Ovary (tissue), 9 donors: ENCODE measurements around the gene CC2D1A. TPM values are rescaled to one million over a fixed set of nuclear protein-coding genes. Genes with fewer than 3 reads are reported as not detected.

Experiments used
- DNase-seq, 5 donors: peaks; one replicate each; pipeline ENCODE4 v3.0.0-alpha.2; 2019 to 2020
- H3K27ac ChIP-seq, 2 donors: fragments of 200-600 bp; one replicate each; pipeline versions ENCODE4 v1.5.1 to v1.8.0; 2019 to 2022
- H3K27me3 ChIP-seq: fragments of 200-600 bp; one replicate; pipeline ENCODE4 v1.8.0; 2022
- H3K36me3 ChIP-seq: fragments of 200-600 bp; sonication (generic); one replicate; pipeline ENCODE4 v1.5.1; 2019
- H3K4me1 ChIP-seq: one replicate; pipeline ENCODE4 v1.8.1; 2013; ENCODE audit warnings: mild to moderate bottlenecking, moderate library complexity; ENCODE audit not compliant: insufficient read depth
- H3K4me3 ChIP-seq: fragments of 200-600 bp; sonication (generic); one replicate; pipeline ENCODE4 v1.5.1; 2017
- H3K9me3 ChIP-seq, 2 donors: fragments of 200-600 bp in 1 of 2; sonication (generic) in 1 of 2; one replicate each; pipeline versions ENCODE4 v1.5.1 to v1.8.1; 2013 to 2019; ENCODE audit warnings: mild to moderate bottlenecking in 1 of 2, moderate library complexity in 1 of 2
- CTCF ChIP-seq, 3 donors: fragments of 450-650 bp in 2 of 3; fragments of 200-600 bp in 1 of 3; IDR thresholded peaks; one replicate each; pipeline versions ENCODE4 v1.5.1 to v1.8.0; 2016 to 2022; ENCODE audit warnings: antibody characterized with exemption in 3 of 3, mild to moderate bottlenecking in 1 of 3
- EP300 ChIP-seq: sonication (generic); formaldehyde crosslinking; IDR thresholded peaks from one replicate; pipeline ENCODE4 v1.6.1; 2017; ENCODE audit warnings: antibody characterized with exemption
- POLR2A ChIP-seq: fragments of 450-650 bp; IDR thresholded peaks from one replicate; pipeline ENCODE4 v1.6.1; 2017; ENCODE audit warnings: antibody characterized with exemption, mild to moderate bottlenecking, moderate library complexity
- WGBS, 3 donors: extraction: QIAGEN DNeasy Blood & Tissue Kit in 1 of 3; methylation state at CpG; one replicate each; pipeline versions ENCODE4 v1.1.5 to v1.1.7; 2013 to 2017; 5-methylcytosine and 5-hydroxymethylcytosine counted together
- intact Hi-C, 4 donors: fragments of 100-400 bp; cut with DNase I; formaldehyde crosslinking; loops; one replicate each; pipeline versions ENCODE4 v1.11.0 to v1.15.1; 2022 to 2023
- microRNA counts: library from miRNA; unstranded; fragments of <30 nt; microRNA quantifications from one replicate; lab custom pipeline; 2016
- microRNA-seq, 3 donors: library from miRNA; unstranded; fragments of <30 nt; microRNA quantifications; one replicate each; pipeline versions ENCODE4 to v1.2.0, GENCODE V29; 2019 to 2020
- polyA plus RNA-seq, 2 donors: library from polyadenylated mRNA; stranded (reverse); fragments of 200-250 nt in 1 of 2; fragments of 350-450 nt in 1 of 2; fragmentation: Illumina TruSeq in 1 of 2; extraction: RNeasy Lipid Tissue Mini Kit (QIAGEN cat#74804) in 1 of 2; gene quantifications; one replicate each; pipeline ENCODE4 v1.2.3, GENCODE V29; 2013 to 2014
- small RNA-seq: library from RNA; depleted of rRNA; stranded (forward); fragments of <200 nt; gene quantifications from one replicate; pipeline ENCODE3, GENCODE V24; 2016
- total RNA-seq, 7 donors: library from RNA; depleted of rRNA in 2 of 7; stranded (reverse); fragments of >200 nt in 2 of 7; fragmentation: NEBNext Ultra II Directional in 3 of 7; extraction: Animal tissue kit (Norgen Biotek cat#: 25700) in 3 of 7; gene quantifications; one replicate each; pipeline versions ENCODE4 v1.1.0 to v1.2.4, GENCODE V29; 2016 to 2023
- donor health status: DM: no; HTN: no; CAD: no; lungs with moderate emphysema.
- donor health status: DM: no; HTN: no; CAD: no.
- donor health status: Bipolar disorder and iron deficiency.
- donor health status: DM: yes; HTN: yes; CAD: no.
- donor health status: DM: no; HTN: no; CAD: no.
- donor health status: DM: yes; HTN: yes; CAD: no.

CC2D1A gene
- total and polyA plus RNA-seq, 9 donors: 13.1 to 38.1 (median 29.6) TPM

- Histone ChIP-seq H3K9me3 (no peaks in the 10 kb centered on the region), H3K27ac (peak overlapping the region; percentile 62 to 75), H3K4me3 (peak overlapping the region; percentile 55), H3K36me3 (no peaks in the 10 kb centered on the region), H3K27me3 (no peaks in the 10 kb centered on the region), H3K4me1 (peaks cover 5% of the 10 kb centered on the region)
- peak; percentile 86 to 90 (median 86) for DNase-seq
- TF ChIP-seq EP300: no peak
- no peak for TF ChIP-seq CTCF (IDR thresholded peaks at IDR 0.05)
- no peak for TF ChIP-seq POLR2A
- intact Hi-C loops: no loop called here
- 3 to 5% (median 5%) methylated on average over 45 to 74 of the region's 74 CpGs for WGBS, 3 donors
These were observed 72.6 kb downstream of the CC2D1A start for GRCh38 chr19:13978351-13979243.

- H3K9me3 ChIP-seq: no peaks in the 10 kb centered on the region
- H3K4me3 ChIP-seq: peak overlapping the region; percentile 55
- intact Hi-C loops: no loop called here
- H3K4me1 ChIP-seq: peaks cover 5% of the 10 kb centered on the region
- no peaks in the 10 kb centered on the region for H3K36me3 ChIP-seq
- peak overlapping the region; percentile 62 to 75 for H3K27ac ChIP-seq
- WGBS, 3 donors: 12 to 13% (median 12%) methylated on average over 12 of the region's 12 CpGs
- no peak for TF ChIP-seq POLR2A
- no peak for TF ChIP-seq CTCF (IDR thresholded peaks at IDR 0.05)
- TF ChIP-seq EP300: no peak
- no peaks in the 10 kb centered on the region for H3K27me3 ChIP-seq
- peak in 2 of 5 donors; percentile 44 to 55 for DNase-seq
These were observed 73.2 kb downstream of the CC2D1A start for GRCh38 chr19:13979244-13979615.

GRCh38 chr19:13979686-13980085 lies 73.7 kb downstream of the CC2D1A start:
- Histone ChIP-seq H3K4me1 (peaks cover 5% of the 10 kb centered on the region), H3K27me3 (no peaks in the 10 kb centered on the region), H3K27ac (no peak overlapping the region), H3K4me3 (no peak overlapping the region), H3K9me3 (no peaks in the 10 kb centered on the region), H3K36me3 (no peaks in the 10 kb centered on the region)
- WGBS, 3 donors: 74 to 80% (median 78%) methylated on average over 12 of the region's 12 CpGs
- DNase-seq: peak in 1 of 5 donors; percentile 39
- intact Hi-C loops: no loop called here
- no peak for TF ChIP-seq POLR2A
- TF ChIP-seq CTCF (IDR thresholded peaks at IDR 0.05): no peak
- TF ChIP-seq EP300: no peak

- TF ChIP-seq POLR2A (no peak), CTCF (IDR thresholded peaks at IDR 0.05) (no peak)
- Histone ChIP-seq H3K27ac (no peak overlapping the region), H3K4me3 (no peak overlapping the region), H3K4me1 (peaks cover 5% of the 10 kb centered on the region), H3K27me3 (no peaks in the 10 kb centered on the region), H3K36me3 (no peaks in the 10 kb centered on the region), H3K9me3 (no peaks in the 10 kb centered on the region)
- WGBS, 3 donors: 90 to 96% (median 92%) methylated on average over 12 to 15 of the region's 15 CpGs
- DNase-seq: no peak
- intact Hi-C loops: no loop called here
These were observed 74.3 kb downstream of the CC2D1A start for GRCh38 chr19:13980340-13980739.

MicroRNAs encoded within 50 kb of the gene (microRNA counts, 767-probe panel; counts per million panel counts)
- 2,285 counts per million, percentile 82 among the panel's probes with 10 or more counts for microRNA hsa-miR-181c-5p (lab: Ali Mortazavi, UCI)

Small RNAs within 50 kb of the gene (microRNA-seq; reads per million reads assigned to microRNA genes)
- 198 to 847 (median 514) reads per million in 3 donors for gene MIR181C
- gene MIR181D: 81.8 to 298 (median 180) reads per million in 3 donors

Small RNAs within 50 kb of the gene (small RNA-seq; reads per million reads assigned to genes)
- gene MIR181C (27.3 reads per million, percentile 88 among the genes with 10 or more reads in this experiment), gene MIR181D (47.7 reads per million, percentile 89 among the genes with 10 or more reads in this experiment)

Other genes with a start within 250 kb of the CC2D1A start
- gene MRI1, start 141.7 kb upstream of the CC2D1A start, total RNA-seq: 10 to 100 TPM; 27.5 to 52.6 (median 43.1) TPM
- gene MRI1, start 141.7 kb upstream of the CC2D1A start, polyA plus RNA-seq: 10 to 100 TPM; 13.9 to 34.2 TPM
- gene C19orf53, start 131.7 kb upstream of the CC2D1A start, total RNA-seq: 100 to 1,000 TPM in 2 of 7 donors, 10 to 100 TPM in 5; 76.4 to 298 (median 91.3) TPM
- 100 to 1,000 TPM in 1 of 2 donors, 10 to 100 TPM in 1; 62.5 to 156 TPM for gene C19orf53, start 131.7 kb upstream of the CC2D1A start, polyA plus RNA-seq
- gene ZSWIM4, start 110.8 kb upstream of the CC2D1A start, total RNA-seq: 1 to 10 TPM; 2.6 to 7.9 (median 4.6) TPM
- gene ZSWIM4, start 110.8 kb upstream of the CC2D1A start, polyA plus RNA-seq: 1 to 10 TPM; 1.2 to 3.8 TPM
- gene NANOS3, start 29.1 kb upstream of the CC2D1A start, total RNA-seq: 1 to 10 TPM in 3 of 7 donors, under 1 TPM in 1, not detected in 3; 0.98 to 2.4 (median 1.3) TPM
- under 1 TPM in 1 of 2 donors, not detected in 1; 0.30 TPM for gene NANOS3, start 29.1 kb upstream of the CC2D1A start, polyA plus RNA-seq
- 1 to 10 TPM; 1.3 to 3.7 (median 2.3) TPM for gene BRME1, start 84 bp upstream of the CC2D1A start, total RNA-seq
- gene BRME1, start 84 bp upstream of the CC2D1A start, polyA plus RNA-seq: 1 to 10 TPM in 1 of 2 donors, under 1 TPM in 1; 0.57 to 2.8 TPM
- gene PODNL1, start 32.2 kb downstream of the CC2D1A start, total RNA-seq: 1 to 10 TPM in 5 of 7 donors, under 1 TPM in 2; 0.48 to 3.8 (median 1.4) TPM
- gene PODNL1, start 32.2 kb downstream of the CC2D1A start, polyA plus RNA-seq: 1 to 10 TPM in 1 of 2 donors, under 1 TPM in 1; 0.63 to 3.7 TPM
- gene DCAF15, start 46.3 kb downstream of the CC2D1A start, total RNA-seq: 10 to 100 TPM; 11.1 to 28.0 (median 23.4) TPM
- gene DCAF15, start 46.3 kb downstream of the CC2D1A start, polyA plus RNA-seq: 10 to 100 TPM in 1 of 2 donors, 1 to 10 TPM in 1; 5.0 to 29.1 TPM
- gene RFX1, start 100.1 kb downstream of the CC2D1A start, total RNA-seq: 10 to 100 TPM in 5 of 7 donors, 1 to 10 TPM in 2; 2.4 to 16.1 (median 14.7) TPM
- gene RFX1, start 100.1 kb downstream of the CC2D1A start, polyA plus RNA-seq: 1 to 10 TPM; 1.2 to 7.6 TPM
- not detected for gene RLN3, start 121.9 kb downstream of the CC2D1A start, total RNA-seq
- gene RLN3, start 121.9 kb downstream of the CC2D1A start, polyA plus RNA-seq: not detected
- gene IL27RA, start 125.6 kb downstream of the CC2D1A start, total RNA-seq: 1 to 10 TPM in 5 of 7 donors, under 1 TPM in 2; 0.48 to 4.3 (median 1.8) TPM
- 1 to 10 TPM; 2.1 to 2.4 TPM for gene IL27RA, start 125.6 kb downstream of the CC2D1A start, polyA plus RNA-seq
- gene PALM3, start 155.9 kb downstream of the CC2D1A start, total RNA-seq: 1 to 10 TPM in 1 of 7 donors, under 1 TPM in 4, not detected in 2; 0.17 to 2.6 (median 0.48) TPM
- under 1 TPM; 0.20 to 0.33 TPM for gene PALM3, start 155.9 kb downstream of the CC2D1A start, polyA plus RNA-seq
- 10 to 100 TPM in 1 of 7 donors, 1 to 10 TPM in 1, under 1 TPM in 5; 0.28 to 13.9 (median 0.53) TPM for gene MISP3, start 166.6 kb downstream of the CC2D1A start, total RNA-seq
- 1 to 10 TPM in 1 of 2 donors, under 1 TPM in 1; 0.80 to 1.3 TPM for gene MISP3, start 166.6 kb downstream of the CC2D1A start, polyA plus RNA-seq
- gene C19orf67, start 179.6 kb downstream of the CC2D1A start, total RNA-seq: not detected
- under 1 TPM in 1 of 2 donors, not detected in 1; 0.08 TPM for gene C19orf67, start 179.6 kb downstream of the CC2D1A start, polyA plus RNA-seq
- gene SAMD1, start 184.6 kb downstream of the CC2D1A start, total RNA-seq: 10 to 100 TPM; 13.6 to 68.3 (median 41.0) TPM
- gene SAMD1, start 184.6 kb downstream of the CC2D1A start, polyA plus RNA-seq: 10 to 100 TPM; 10.5 to 23.6 TPM
- gene PRKACA, start 211.6 kb downstream of the CC2D1A start, total RNA-seq: 100 to 1,000 TPM in 5 of 7 donors, 10 to 100 TPM in 2; 33.3 to 280 (median 201) TPM
- gene PRKACA, start 211.6 kb downstream of the CC2D1A start, polyA plus RNA-seq: 100 to 1,000 TPM; 104 to 207 TPM
- 1 to 10 TPM in 4 of 7 donors, under 1 TPM in 3; 0.12 to 4.9 (median 1.0) TPM for gene ASF1B, start 230.4 kb downstream of the CC2D1A start, total RNA-seq
- 1 to 10 TPM in 1 of 2 donors, under 1 TPM in 1; 0.99 to 1.6 TPM for gene ASF1B, start 230.4 kb downstream of the CC2D1A start, polyA plus RNA-seq